OCI-LY1 (cell line): ENCODE measurements around the gene NUTM2G.
"Not testable (repeated sequence)": the region's sequence is repeated elsewhere in the genome, so short reads cannot be mapped to it uniquely, and the experiment has no call there.

Experiments used
- EZH2 ChIP-seq: fragments of 200-600 bp; sonication (generic), shearing (Covaris generic); IDR thresholded peaks from 2 replicates; pipeline ENCODE4 v1.8.0; 2017; ENCODE audit warnings: borderline replicate concordance, mixed run types, mild to moderate bottlenecking, antibody characterized with exemption, low read length, moderate library complexity, mixed read lengths
- TF ChIP-seq, protein P1 (sequence below): fragments of 200-600 bp; sonication (generic), shearing (Covaris generic); IDR thresholded peaks from 2 replicates; pipeline ENCODE4 v1.5.1; 2017; ENCODE audit warnings: mild to moderate bottlenecking, antibody characterized with exemption, low read length, moderate library complexity, mixed read lengths

- TF ChIP-seq, protein P1, sequence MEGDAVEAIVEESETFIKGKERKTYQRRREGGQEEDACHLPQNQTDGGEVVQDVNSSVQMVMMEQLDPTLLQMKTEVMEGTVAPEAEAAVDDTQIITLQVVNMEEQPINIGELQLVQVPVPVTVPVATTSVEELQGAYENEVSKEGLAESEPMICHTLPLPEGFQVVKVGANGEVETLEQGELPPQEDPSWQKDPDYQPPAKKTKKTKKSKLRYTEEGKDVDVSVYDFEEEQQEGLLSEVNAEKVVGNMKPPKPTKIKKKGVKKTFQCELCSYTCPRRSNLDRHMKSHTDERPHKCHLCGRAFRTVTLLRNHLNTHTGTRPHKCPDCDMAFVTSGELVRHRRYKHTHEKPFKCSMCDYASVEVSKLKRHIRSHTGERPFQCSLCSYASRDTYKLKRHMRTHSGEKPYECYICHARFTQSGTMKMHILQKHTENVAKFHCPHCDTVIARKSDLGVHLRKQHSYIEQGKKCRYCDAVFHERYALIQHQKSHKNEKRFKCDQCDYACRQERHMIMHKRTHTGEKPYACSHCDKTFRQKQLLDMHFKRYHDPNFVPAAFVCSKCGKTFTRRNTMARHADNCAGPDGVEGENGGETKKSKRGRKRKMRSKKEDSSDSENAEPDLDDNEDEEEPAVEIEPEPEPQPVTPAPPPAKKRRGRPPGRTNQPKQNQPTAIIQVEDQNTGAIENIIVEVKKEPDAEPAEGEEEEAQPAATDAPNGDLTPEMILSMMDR, result not testable (repeated sequence)
- not testable (repeated sequence) for TF ChIP-seq EZH2
Measured at GRCh38 chr9:96972552-96972951, 43.9 kb downstream of the NUTM2G start.
